HepG2 (cell line): Measurements from ENCODE around the gene HDHD3. TPM values are rescaled to one million over a fixed set of nuclear protein-coding genes. Genes with fewer than 3 reads are reported as not detected.

Source experiments
- ATAC-seq: fragments of 200-7000 bp; cut with Tn5 transposase; 3 replicates; pipeline ENCODE4 v1.9.1; 2020; ENCODE audit warnings: mild to moderate bottlenecking, moderate library complexity
- BruUV-seq: library from RNA; stranded (reverse); fragments of 400-500 nt; replicated peaks from 2 replicates; lab custom pipeline; 2021; lab: Mats Ljungman, UMichigan
- CTCF ChIA-PET: fragments of 300-600 bp; formaldehyde crosslinking; extraction: SDS; loops from one replicate; lab custom pipeline; 2021; ENCODE audit warnings: low total read pairs, inconsistent platforms, low intra/inter-chr PET ratio; lab: Yijun Ruan, JAX
- POLR2A ChIA-PET: fragments of 350-600 bp; sonication (Branson Sonifier 250); formaldehyde crosslinking; loops from one replicate; lab custom pipeline; 2020; ENCODE audit warnings: antibody characterized with exemption, inconsistent platforms; lab: Yijun Ruan, JAX
- DNase-seq: peaks from one replicate; pipeline ENCODE4 v3.0.0-alpha.2; 2015; ENCODE audit warnings: low spot score
- FAIRE-seq: peaks from 3 replicates; lab custom pipeline; 2011; peaks lifted over from hg19 to GRCh38; lab: Jason Lieb, UNC
- H2AFZ ChIP-seq: one replicate; pipeline ENCODE4 v1.6.1; 2011; ENCODE audit warnings: low read length, inconsistent platforms
- H3K27ac ChIP-seq: fragments of 300-600 bp; 3 replicates; pipeline ENCODE4 v1.8.0; 2011; ENCODE audit warnings: mixed run types, mild to moderate bottlenecking, mixed read lengths, low read length, inconsistent platforms; ENCODE audit not compliant: insufficient read depth; ENCODE audit errors: extremely low read length
- H3K27me3 ChIP-seq, 2 experiments: fragments of 200-600 bp in 1 of 2; 2 replicates in 1 of 2; 3 replicates in 1 of 2; pipeline versions ENCODE4 v1.6.0 to v1.8.0; 2011; ENCODE audit warnings: low read length in 2 of 2, mild to moderate bottlenecking in 2 of 2, moderate library complexity in 2 of 2, inconsistent platforms in 1 of 2; ENCODE audit not compliant: insufficient read depth in 2 of 2, control insufficient read depth in 1 of 2
- H3K36me3 ChIP-seq, 2 experiments: fragments of 200-600 bp in 1 of 2; replicated peaks in 1 of 2; 2 replicates in 1 of 2; 3 replicates in 1 of 2; pipeline versions ENCODE4 v1.5.1 to v1.8.0; 2011; ENCODE audit warnings: low read length in 2 of 2, inconsistent platforms in 1 of 2; ENCODE audit not compliant: insufficient read depth in 2 of 2, control insufficient read depth in 1 of 2
- H3K4me1 ChIP-seq: 2 replicates; pipeline ENCODE4 v1.5.1; 2012; ENCODE audit warnings: low read length, inconsistent platforms; ENCODE audit not compliant: insufficient read depth
- H3K4me2 ChIP-seq: 2 replicates; pipeline ENCODE4 v1.6.0; 2011; ENCODE audit warnings: low read depth, low read length, inconsistent platforms
- H3K4me3 ChIP-seq, 3 experiments: fragments of 200-600 bp in 1 of 3; sonication (generic), shearing (Covaris generic) in 1 of 3; replicated peaks in 1 of 3; 2 replicates each; pipeline ENCODE4 v1.5.1; 2011 to 2016; ENCODE audit warnings: low read length in 3 of 3, inconsistent platforms in 2 of 3, low read depth in 2 of 3, mild to moderate bottlenecking in 2 of 3, control low read depth in 1 of 3, mixed read lengths in 1 of 3; ENCODE audit not compliant: insufficient read depth in 1 of 3
- H3K79me2 ChIP-seq: one replicate; pipeline ENCODE4 v1.6.1; 2011; ENCODE audit warnings: low read length, inconsistent platforms; ENCODE audit not compliant: insufficient read depth
- H3K9ac ChIP-seq: 2 replicates; pipeline ENCODE4 v1.6.0; 2011; ENCODE audit warnings: mild to moderate bottlenecking, low read depth, low read length, inconsistent platforms; ENCODE audit not compliant: insufficient read depth
- H3K9me3 ChIP-seq: 2 replicates; pipeline ENCODE4 v1.5.1; 2012; ENCODE audit warnings: mild to moderate bottlenecking, low read length
- H4K20me1 ChIP-seq: 2 replicates; pipeline ENCODE4 v1.6.0; 2011; ENCODE audit warnings: inconsistent platforms, mild to moderate bottlenecking, low read length, moderate library complexity; ENCODE audit not compliant: insufficient read depth
- CHCHD3 ChIP-seq: sonication (generic); formaldehyde crosslinking; IDR thresholded peaks from 2 replicates; pipeline ENCODE4 v1.8.0; 2022; ENCODE audit warnings: mild to moderate bottlenecking, missing genetic modification reagents, moderate library complexity
- EP300 ChIP-seq, 3 experiments: sonication (generic) in 1 of 3; formaldehyde crosslinking in 1 of 3; IDR thresholded peaks; 2 replicates each; pipeline versions ENCODE4 v1.5.1 to v1.6.1; 2011 to 2020; ENCODE audit warnings: low read depth in 2 of 3, low read length in 2 of 3, borderline replicate concordance in 1 of 3, improper control_type of control experiment in 1 of 3, mild to moderate bottlenecking in 1 of 3, missing genetic modification reagents in 1 of 3, moderate library complexity in 1 of 3
- FOXC1 ChIP-seq: sonication (generic); formaldehyde crosslinking; IDR thresholded peaks from 2 replicates; pipeline ENCODE4 v1.8.0; 2022; ENCODE audit warnings: mild to moderate bottlenecking, missing genetic modification reagents, borderline replicate concordance
- JUN ChIP-seq: sonication (generic); formaldehyde crosslinking; IDR thresholded peaks from 2 replicates; pipeline ENCODE4 v1.4.0; 2020; ENCODE audit warnings: mild to moderate bottlenecking, missing genetic modification reagents
- KAT7 ChIP-seq: IDR thresholded peaks from 2 replicates; pipeline ENCODE4 v1.6.1; 2018; ENCODE audit warnings: borderline replicate concordance, missing compliant biosample characterization
- KDM6A ChIP-seq: IDR thresholded peaks from 2 replicates; pipeline ENCODE4 v1.6.1; 2016; ENCODE audit warnings: low read depth
- MATR3 ChIP-seq: sonication (generic); formaldehyde crosslinking; IDR thresholded peaks from 2 replicates; pipeline ENCODE4 v1.4.0; 2020; ENCODE audit warnings: missing genetic modification reagents
- MYNN ChIP-seq: sonication (generic); formaldehyde crosslinking; IDR thresholded peaks from 2 replicates; pipeline ENCODE4 v1.4.0; 2020; ENCODE audit warnings: mild to moderate bottlenecking, low read depth, missing genetic modification reagents
- NCOR1 ChIP-seq: fragments of 200-600 bp; sonication (generic); IDR thresholded peaks from 2 replicates; pipeline ENCODE4 v1.7.0; 2017; ENCODE audit warnings: antibody characterized with exemption, low read length, borderline replicate concordance
- PHF20 ChIP-seq: sonication (generic); formaldehyde crosslinking; IDR thresholded peaks from 2 replicates; pipeline ENCODE4 v1.5.0; 2020; ENCODE audit warnings: mild to moderate bottlenecking, missing genetic modification reagents
- SIN3B ChIP-seq: fragments of 150-350 bp; IDR thresholded peaks from 2 replicates; pipeline ENCODE4 v1.6.1; 2014; ENCODE audit warnings: low read length
- SNAI1 ChIP-seq: sonication (generic); formaldehyde crosslinking; IDR thresholded peaks from 2 replicates; pipeline ENCODE4 v1.5.0; 2020; ENCODE audit warnings: mild to moderate bottlenecking, missing genetic modification reagents, borderline replicate concordance
- SP140L ChIP-seq: sonication (generic); formaldehyde crosslinking; IDR thresholded peaks from 2 replicates; pipeline ENCODE4 v1.4.0; 2020; ENCODE audit warnings: missing genetic modification reagents, borderline replicate concordance
- YY1 ChIP-seq: IDR thresholded peaks from 2 replicates; pipeline ENCODE4 v1.6.1; 2011; ENCODE audit warnings: low read length, low read depth, moderate library complexity, mild to moderate bottlenecking; ENCODE audit not compliant: insufficient read depth, insufficient replicate concordance
- ZNF263 ChIP-seq: sonication (generic); formaldehyde crosslinking; IDR thresholded peaks from 2 replicates; pipeline ENCODE4 v1.4.0; 2020; ENCODE audit warnings: missing genetic modification reagents
- ZNF326 ChIP-seq: sonication (generic); formaldehyde crosslinking; IDR thresholded peaks from 2 replicates; pipeline ENCODE4 v1.4.0; 2020; ENCODE audit warnings: missing genetic modification reagents, borderline replicate concordance
- ZNF331 ChIP-seq: sonication (generic); formaldehyde crosslinking; IDR thresholded peaks from 2 replicates; pipeline ENCODE4 v1.4.0; 2020; ENCODE audit warnings: missing genetic modification reagents
- ZNF44 ChIP-seq: sonication (generic); formaldehyde crosslinking; IDR thresholded peaks from 2 replicates; pipeline ENCODE4 v1.5.1; 2020; ENCODE audit warnings: mild to moderate bottlenecking, missing genetic modification reagents
- ZNF883 ChIP-seq: sonication (generic); formaldehyde crosslinking; IDR thresholded peaks from 2 replicates; pipeline ENCODE4 v1.5.1; 2020; ENCODE audit warnings: mild to moderate bottlenecking, missing genetic modification reagents; ENCODE audit errors: not compliant biosample characterization
- WGBS: methylation state at CpG from one replicate; pipeline ENCODE4 v1.1.6; 2017; ENCODE audit warnings: low lambda C conversion rate; 5-methylcytosine and 5-hydroxymethylcytosine counted together
- in situ Hi-C: cut with HindIII; loops from 2 replicates; pipeline ENCODE4 v1.10.0; 2017; ENCODE audit warnings: low pct_unique_long_range_greater_than_20kb; ENCODE audit not compliant: extremely low pct_ligation_motif_present
- intact Hi-C: fragments of 100-400 bp; cut with micrococcal nuclease; formaldehyde crosslinking; loops from one replicate; pipeline ENCODE4 v1.10.0; 2022; ENCODE audit not compliant: unreplicated experiment
- polyA plus RNA-seq, 8 experiments: library from polyadenylated mRNA; depleted of rRNA in 3 of 8; stranded (reverse) in 7 of 8; unstranded in 1 of 8; fragments of >200 nt; fragmentation: Illumina TruSeq in 4 of 8; extraction: Trizol in 4 of 8; gene quantifications; 2 replicates each; pipeline versions ENCODE4 v1.2.1 to v1.2.3, GENCODE V29; 2011 to 2016; ENCODE audit warnings: low read depth in 4 of 8, missing spikeins in 1 of 8, mixed read lengths in 1 of 8; ENCODE audit not compliant: insufficient read depth in 1 of 8
- total RNA-seq, 5 experiments: library from RNA; depleted of rRNA; stranded (reverse); fragments of >200 nt; fragmentation: Illumina TruSeq; extraction: Trizol; gene quantifications; 2 replicates each; pipeline ENCODE4 v1.2.3, GENCODE V29; 2016; ENCODE audit warnings: low read depth in 1 of 5
- TF ChIP-seq, protein P1 (sequence below): sonication (generic); formaldehyde crosslinking; IDR thresholded peaks from 2 replicates; pipeline ENCODE4 v1.4.0; 2020; ENCODE audit warnings: missing genetic modification reagents
- TF ChIP-seq, protein P2 (sequence below): IDR thresholded peaks from 2 replicates; pipeline ENCODE4 v1.6.1; 2012; ENCODE audit warnings: inconsistent platforms
- TF ChIP-seq, protein P3 (sequence below): sonication (generic); formaldehyde crosslinking; IDR thresholded peaks from 2 replicates; pipeline ENCODE4 v1.5.1; 2020; ENCODE audit warnings: missing genetic modification reagents, mild to moderate bottlenecking, borderline replicate concordance

Gene HDHD3
- total and polyA plus RNA-seq, 2 of the 13 experiments (the other 11 are each of a cell fraction or from before 2014, with no cell fraction given) = 23.1 to 38.5 TPM

DNA sequence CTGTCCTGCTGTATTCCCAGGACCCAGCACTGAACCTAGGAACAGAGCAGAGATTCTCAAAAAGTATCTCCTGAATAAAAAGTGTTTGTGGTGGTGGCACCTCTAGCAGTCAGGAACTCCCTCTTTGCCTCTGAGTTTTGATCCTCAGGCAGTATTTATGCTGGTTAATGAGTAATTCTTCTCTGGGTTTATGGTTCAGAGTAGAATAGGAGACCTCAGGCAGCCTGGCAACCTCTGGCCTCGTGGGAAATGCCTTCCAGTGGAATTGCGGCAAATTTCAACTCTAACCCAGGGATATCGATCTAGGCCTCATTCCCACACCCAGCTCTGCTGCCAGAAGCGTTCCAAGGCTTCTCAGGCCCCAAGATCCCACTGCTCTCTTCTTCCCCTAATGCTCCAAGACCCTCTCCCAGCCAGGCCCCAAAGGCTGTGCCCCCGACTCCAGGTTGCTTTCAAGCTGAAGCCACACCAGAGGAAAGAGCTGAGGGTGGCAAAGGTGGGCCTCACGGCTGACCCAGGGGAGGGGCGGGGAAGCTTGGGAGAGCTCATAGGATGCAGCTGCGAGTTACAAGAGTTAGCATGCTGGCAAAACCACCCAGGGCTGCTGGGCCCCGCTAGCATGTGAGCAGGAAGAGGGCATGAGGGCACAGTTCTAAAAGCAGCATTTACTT, 10.9 kb upstream of the HDHD3 start:
- 3% methylated on average over 9 of the region's 9 CpGs for WGBS
- intact Hi-C loops = no loop called here
- TF ChIP-seq, protein P1, sequence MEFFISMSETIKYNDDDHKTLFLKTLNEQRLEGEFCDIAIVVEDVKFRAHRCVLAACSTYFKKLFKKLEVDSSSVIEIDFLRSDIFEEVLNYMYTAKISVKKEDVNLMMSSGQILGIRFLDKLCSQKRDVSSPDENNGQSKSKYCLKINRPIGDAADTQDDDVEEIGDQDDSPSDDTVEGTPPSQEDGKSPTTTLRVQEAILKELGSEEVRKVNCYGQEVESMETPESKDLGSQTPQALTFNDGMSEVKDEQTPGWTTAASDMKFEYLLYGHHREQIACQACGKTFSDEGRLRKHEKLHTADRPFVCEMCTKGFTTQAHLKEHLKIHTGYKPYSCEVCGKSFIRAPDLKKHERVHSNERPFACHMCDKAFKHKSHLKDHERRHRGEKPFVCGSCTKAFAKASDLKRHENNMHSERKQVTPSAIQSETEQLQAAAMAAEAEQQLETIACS (CRISPR knock-in tag) = no peak
- TF ChIP-seq, protein P2, sequence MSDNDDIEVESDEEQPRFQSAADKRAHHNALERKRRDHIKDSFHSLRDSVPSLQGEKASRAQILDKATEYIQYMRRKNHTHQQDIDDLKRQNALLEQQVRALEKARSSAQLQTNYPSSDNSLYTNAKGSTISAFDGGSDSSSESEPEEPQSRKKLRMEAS = peak; percentile 90
- no peak for TF ChIP-seq MATR3 (CRISPR knock-in tag)
- no peak for TF ChIP-seq PHF20 (CRISPR knock-in tag)
- TF ChIP-seq SNAI1 (CRISPR knock-in tag) = no peak
- peak; percentile 89; the same call in 1 of the 2 replicates for TF ChIP-seq NCOR1
- TF ChIP-seq ZNF44 (CRISPR knock-in tag) = no peak
- peak; percentile 54 for TF ChIP-seq YY1
- no peak for TF ChIP-seq ZNF326
- no peak for TF ChIP-seq MYNN (CRISPR knock-in tag)
- TF ChIP-seq ZNF263 (CRISPR knock-in tag) = no peak; the same call in 1 of the 2 replicates
- no peak for TF ChIP-seq KAT7
- TF ChIP-seq ZNF331 (CRISPR knock-in tag) = no peak; the same call in 1 of the 2 replicates
- TF ChIP-seq KDM6A (CRISPR knock-in tag) = peak; percentile 84; the same call in 1 of the 2 replicates
- peak; percentile 56 for TF ChIP-seq ZNF883 (CRISPR knock-in tag)
- TF ChIP-seq, protein P3, sequence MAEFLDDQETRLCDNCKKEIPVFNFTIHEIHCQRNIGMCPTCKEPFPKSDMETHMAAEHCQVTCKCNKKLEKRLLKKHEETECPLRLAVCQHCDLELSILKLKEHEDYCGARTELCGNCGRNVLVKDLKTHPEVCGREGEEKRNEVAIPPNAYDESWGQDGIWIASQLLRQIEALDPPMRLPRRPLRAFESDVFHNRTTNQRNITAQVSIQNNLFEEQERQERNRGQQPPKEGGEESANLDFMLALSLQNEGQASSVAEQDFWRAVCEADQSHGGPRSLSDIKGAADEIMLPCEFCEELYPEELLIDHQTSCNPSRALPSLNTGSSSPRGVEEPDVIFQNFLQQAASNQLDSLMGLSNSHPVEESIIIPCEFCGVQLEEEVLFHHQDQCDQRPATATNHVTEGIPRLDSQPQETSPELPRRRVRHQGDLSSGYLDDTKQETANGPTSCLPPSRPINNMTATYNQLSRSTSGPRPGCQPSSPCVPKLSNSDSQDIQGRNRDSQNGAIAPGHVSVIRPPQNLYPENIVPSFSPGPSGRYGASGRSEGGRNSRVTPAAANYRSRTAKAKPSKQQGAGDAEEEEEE (CRISPR knock-in tag) = no peak; the same call in 1 of the 2 replicates
- peak; percentile 58; the same call in 1 of the 2 replicates for TF ChIP-seq FOXC1
- TF ChIP-seq CHCHD3 = no peak
- TF ChIP-seq SIN3B = peak; percentile 30; the same call in 1 of the 2 replicates
- TF ChIP-seq EP300 (IDR thresholded peaks at IDR 0.05; ENCODE audit: low read depth in 2 of 2, low read length in 2 of 2) = peak; percentile 41 to 83; a peak in 3 of 4 replicates
- 0 out of 2 replicates have a peak, but pooled peaks have one; percentile 11 for TF ChIP-seq EP300 (CRISPR knock-in tag; IDR thresholded peaks at IDR 0.05; ENCODE audit: borderline replicate concordance)
- no peak for TF ChIP-seq JUN
- no peak for TF ChIP-seq SP140L

More for the DNA sequence above, 10.9 kb upstream of the HDHD3 start:
- ChIA-PET POLR2A (interaction anchor here (0.8 to 3.1 kb wide), 17 partner anchors 8 to 113 kb away, joined by 3 to 29 read pairs (median 4); partner anchors contain the start of genes ALAD, C9orf43, CDC26 and HDHD3), CTCF (interaction anchor here (1.8 kb wide), 1 partner anchor 14 kb away, joined by 4 read pairs; the partner anchor contains the start of gene ALAD)
- no peaks in the 10 kb centered on the region for H3K79me2 ChIP-seq
- no peak overlapping the region for H2AFZ ChIP-seq
- H3K4me3 ChIP-seq = peak overlapping the region; percentile 17 to 51 (median 35); a peak in 4 of 6 replicates
- in situ Hi-C loops = no loop called here
- H3K27me3 ChIP-seq = no peaks in the 10 kb centered on the region
- H3K27ac ChIP-seq = peak overlapping the region; percentile 97
- FAIRE-seq (peak; percentile 99), ATAC-seq (peak; percentile 95), DNase-seq (peak; percentile 91)
- H3K9me3 ChIP-seq = no peaks in the 10 kb centered on the region
- H3K4me2 ChIP-seq = peak overlapping the region; percentile 77
- no peaks in the 10 kb centered on the region for H4K20me1 ChIP-seq
- H3K36me3 ChIP-seq = peaks cover 15 to 41% of the 10 kb centered on the region in 2 experiments
- H3K9ac ChIP-seq = peak overlapping the region; percentile 71
- H3K4me1 ChIP-seq = peaks cover 86% of the 10 kb centered on the region
- BruUV-seq = no TSS peak
